HG02970 (cell line): ENCODE measurements around the gene DIAPH1.
"Not testable (repeated sequence)": the region's sequence is repeated elsewhere in the genome, so short reads cannot be mapped to it uniquely, and the experiment has no call there.

ENCODE experiments used
- ATAC-seq: cut with Tn5 transposase; IDR thresholded peaks from one replicate; pipeline ENCODE4 v1.9.1; 2021; ENCODE audit warnings: mild to moderate bottlenecking, moderate library complexity, moderate number of reproducible peaks; ENCODE audit not compliant: unreplicated experiment, low FRiP score

The DIAPH1 gene

DNA sequence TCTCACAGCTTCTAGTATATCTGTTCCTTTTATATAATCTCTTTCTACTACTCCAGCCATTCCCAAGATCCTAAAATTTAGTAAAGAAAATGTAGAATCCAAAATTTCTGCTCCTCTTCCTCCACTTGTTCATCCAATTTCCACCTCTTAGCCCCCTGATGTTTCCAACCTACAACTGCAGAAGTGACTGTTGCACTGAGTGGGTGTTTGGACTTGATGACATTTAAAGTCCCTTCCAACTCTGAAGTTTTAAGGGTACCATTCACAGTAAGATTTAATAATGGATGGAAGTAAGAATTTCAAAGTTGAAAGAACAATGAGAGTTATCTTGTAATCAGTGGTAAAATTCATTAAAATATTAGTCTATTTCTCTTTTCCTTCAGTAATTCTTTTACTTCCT, 5.5 kb downstream of the DIAPH1 start:
- no peak for ATAC-seq

DNA sequence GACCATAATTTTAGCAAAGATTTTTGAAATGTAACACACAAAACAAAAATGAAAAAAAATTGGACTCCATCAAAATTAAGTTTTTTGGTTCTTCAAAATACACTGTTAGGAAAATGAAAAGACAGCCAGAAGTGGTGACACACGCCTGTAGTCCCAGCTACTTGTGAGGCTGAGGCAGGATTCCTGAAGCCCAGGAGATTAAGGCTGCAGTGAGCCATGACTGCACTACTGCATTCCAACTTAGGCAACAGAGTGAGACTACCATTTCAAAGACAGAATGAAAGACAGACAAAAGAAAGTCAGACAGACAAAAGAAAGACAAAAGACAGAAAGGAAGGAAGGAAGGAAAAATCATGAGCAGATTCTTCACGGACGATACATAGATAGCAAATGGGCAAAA, 7.5 kb downstream of the DIAPH1 start:
- no peak for ATAC-seq

DNA sequence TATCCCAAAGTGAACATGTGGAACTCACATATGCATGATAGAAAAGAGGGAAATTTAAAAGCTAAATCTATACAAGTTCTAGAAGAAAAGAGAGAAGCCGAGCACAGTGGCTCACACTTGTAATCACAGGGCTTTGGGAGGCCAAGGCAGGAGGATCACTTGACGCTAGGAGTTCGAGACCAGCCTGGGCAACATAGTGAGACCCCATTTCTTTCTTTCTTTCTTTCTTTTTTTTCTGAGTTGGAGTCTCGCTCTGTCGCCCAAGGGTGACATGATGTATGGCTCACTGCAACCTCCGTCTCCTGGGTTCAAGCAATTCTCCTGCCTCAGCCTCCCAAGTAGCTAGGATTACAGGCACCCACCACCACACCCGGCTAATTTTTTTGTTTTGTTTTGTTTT, 8.9 kb downstream of the DIAPH1 start:
- ATAC-seq = not testable (repeated sequence)

DNA sequence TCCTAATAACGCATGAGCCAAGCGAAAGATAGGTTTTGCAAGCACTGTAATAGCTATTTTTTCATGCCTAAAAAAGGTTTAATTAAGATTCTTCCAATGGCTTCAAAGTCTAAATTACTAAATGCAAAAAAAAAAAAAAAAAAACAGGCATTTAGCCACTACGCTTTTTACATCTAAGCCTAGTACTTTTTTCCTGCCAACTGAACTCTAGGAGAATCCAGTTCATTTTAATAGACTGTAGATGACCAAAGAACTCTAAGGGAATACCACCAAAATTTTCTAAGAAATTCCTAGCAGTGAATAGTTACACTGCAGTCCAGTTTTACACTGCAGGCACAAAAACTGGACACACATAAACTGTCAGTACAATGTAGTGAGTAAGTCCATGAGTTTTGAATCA, 9.8 kb downstream of the DIAPH1 start:
- ATAC-seq = no peak

DNA sequence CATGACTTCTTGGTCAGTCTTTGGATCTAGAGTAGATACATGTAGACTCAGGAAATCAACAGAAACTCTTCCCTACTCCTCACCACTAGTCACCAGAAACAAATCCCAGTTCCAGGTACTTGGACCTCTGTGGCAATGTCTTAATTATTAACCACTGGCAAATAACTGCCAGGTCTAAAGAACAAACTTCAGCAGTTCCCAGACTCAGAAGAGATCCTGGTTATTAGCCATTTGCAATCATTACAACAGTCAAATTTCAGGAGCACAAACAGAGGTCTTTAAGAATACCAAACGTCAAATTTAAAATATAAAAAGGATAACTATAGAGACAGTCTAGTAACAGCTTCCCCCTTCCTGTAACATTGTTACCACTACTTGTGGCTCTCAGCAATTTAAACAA, 10.2 kb downstream of the DIAPH1 start:
- no peak for ATAC-seq

DNA sequence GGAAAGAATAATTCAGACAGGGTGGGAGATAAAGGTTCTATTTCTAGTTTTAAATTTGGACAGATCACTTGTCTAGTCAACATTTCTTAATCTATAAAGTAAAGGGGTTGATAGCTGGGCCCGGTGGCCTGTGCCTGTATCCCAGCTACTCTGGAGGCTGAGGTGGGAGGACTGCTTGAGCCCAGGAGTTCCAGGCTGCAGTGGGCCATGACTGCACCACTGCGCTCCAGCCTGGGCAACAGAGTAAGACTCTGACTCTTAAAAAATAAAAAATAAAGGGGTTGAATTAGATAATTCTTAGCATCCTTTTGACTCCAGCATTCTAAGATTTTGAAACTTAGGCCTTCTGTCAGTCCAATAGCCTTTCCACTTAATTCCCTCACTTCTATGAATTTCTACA, 10.8 kb downstream of the DIAPH1 start:
- ATAC-seq = no peak

DNA sequence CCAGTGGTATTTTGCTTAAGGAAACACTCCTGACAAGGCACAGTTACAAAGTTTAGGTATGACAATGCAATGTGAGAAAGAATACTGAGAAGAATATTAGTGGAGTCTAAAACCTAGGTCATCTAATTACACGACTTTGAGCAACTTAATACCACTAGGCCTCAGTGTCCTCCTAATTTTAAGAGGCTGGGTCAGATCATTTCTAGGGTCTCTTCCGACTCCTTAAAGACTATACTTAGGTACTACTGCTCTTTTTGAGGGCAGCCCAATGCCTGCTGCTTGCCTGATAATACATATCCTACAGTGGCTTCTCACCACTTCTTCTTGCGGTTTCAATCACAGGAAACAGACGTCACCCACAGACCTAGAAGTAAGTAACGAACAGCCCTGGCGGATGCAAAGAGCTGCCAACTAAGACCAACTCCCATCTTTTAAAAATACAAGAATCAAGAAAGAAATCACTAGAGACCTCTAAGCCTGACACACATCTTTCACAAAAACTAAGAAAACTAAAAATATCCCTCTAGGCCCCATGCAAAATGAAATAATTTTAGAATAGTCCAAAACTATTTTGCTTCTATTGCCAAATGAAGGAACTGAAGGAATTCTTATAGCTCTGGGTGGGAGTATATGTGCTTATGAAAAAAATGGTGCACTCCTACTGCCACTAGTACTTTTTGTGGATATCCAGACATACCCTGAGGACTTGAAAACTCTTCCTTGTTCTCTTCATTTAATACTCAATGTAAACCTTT, 13.1 kb downstream of the DIAPH1 start:
- peak; percentile 86 for ATAC-seq

DNA sequence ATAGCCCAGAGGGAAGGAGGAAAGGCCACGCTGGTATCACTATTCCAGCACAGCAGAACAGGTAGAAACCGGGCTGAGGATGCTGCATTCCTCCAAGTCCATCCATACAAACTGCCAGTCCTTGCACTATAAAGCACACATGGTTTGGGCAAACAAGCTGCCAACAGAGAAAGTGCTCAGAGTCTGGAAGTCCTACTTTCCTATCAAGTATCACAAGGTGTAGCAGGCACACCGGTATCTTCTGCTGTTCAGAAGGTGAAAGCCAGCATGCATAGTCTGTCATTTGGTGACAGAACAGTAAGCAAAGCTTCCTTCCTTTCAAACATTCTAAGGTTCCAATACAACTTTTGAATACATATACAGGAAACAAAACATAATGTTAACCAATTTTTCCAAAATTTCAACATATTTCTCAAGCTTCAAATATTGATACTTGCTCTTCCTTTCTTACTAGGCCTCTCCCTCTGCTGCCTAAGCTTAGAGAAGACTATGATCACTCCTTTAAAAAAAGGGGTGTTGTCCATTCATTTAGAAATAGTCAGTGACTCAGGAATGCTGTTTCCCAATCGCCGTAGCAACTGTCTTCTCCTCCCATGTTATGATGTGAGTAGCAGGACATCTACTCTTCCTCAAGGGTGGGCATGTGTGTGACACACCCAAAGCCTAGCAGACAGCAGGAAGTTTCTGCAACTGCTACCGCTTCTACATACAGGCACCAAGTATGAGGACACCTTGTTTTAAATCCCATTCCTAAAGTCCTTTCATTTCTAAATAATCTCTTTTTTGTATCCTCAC, 14.7 kb downstream of the DIAPH1 start:
- no peak for ATAC-seq

DNA sequence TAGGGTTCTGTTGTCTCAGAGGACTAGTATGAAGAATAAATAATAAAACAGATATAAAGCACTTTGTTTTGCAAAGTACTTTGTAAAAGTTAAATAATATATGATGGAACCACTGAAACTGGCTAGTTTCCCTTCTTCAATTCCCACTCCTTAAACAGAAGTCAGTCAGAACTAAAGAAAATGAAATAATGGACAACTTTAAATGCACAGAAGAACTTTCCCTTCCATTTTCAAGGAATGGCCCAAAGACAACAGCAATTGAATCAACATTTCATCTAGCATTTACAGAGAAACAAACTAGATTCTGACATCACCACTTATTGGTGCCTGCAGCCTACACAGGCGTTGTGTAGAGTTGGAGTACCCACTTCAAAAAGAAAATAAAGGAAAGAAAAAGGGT, 16.2 kb downstream of the DIAPH1 start:
- ATAC-seq = no peak

DNA sequence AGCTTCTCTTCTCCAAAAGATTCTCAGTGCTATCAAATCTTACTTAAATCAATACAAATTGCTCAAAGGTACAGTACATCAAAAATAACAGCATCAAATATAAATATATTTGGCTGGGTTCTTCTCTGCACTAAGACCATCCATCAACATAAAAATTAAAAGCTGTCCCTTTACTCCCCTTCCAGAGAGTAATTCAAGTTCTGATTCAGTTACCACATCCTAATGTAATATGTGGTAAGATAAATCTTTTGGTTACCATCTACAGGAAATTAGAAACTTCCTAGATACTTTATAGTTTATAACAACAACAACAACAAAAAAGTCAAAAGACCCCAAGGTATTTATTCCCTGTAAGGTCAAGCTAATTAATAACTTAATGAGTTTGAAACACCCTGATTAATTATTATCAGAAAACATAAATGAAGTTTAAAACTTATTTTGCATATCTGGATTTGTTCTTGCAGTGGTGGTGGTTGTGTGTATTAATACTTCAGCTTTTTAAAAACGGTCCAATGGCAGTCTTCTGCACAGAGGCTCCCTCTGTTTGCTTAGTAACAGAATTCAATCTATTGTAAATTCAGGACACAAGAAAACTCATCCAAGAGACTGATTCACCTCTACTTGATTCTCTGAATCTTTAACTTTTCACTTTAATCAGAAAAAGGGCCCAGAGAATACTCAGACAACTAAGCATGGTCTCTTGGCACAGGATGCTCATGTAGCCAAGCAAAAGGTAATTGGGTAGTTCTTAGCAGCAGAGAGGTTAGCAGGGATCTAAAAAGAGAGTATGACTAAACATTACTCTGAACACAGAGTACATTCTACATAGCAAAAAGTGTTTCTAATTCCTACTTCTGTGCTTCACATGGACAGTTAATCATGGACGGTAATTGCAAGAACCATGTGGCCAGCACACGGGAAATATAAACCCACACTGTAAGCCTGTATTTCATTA, 20.1 kb downstream of the DIAPH1 start:
- no peak for ATAC-seq

DNA sequence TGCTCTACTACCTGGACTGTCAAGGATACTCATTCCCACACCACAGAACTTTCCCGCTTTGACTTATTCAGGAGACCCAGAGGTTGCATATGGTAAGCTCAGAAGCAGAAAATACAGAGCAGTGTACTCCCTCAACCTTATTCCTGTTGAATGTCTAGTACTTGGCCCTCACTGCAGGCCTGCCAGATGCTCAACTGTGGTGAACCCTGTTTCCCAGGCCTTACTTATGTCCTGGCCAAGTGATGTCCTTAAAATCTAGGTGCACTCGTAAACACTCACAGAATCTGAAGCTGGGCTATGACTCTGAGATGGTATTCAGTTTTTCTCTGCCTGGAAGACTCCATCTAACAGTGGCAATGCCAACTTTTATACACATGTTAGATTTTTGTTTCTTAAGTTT, 21.0 kb downstream of the DIAPH1 start:
- ATAC-seq = no peak

DNA sequence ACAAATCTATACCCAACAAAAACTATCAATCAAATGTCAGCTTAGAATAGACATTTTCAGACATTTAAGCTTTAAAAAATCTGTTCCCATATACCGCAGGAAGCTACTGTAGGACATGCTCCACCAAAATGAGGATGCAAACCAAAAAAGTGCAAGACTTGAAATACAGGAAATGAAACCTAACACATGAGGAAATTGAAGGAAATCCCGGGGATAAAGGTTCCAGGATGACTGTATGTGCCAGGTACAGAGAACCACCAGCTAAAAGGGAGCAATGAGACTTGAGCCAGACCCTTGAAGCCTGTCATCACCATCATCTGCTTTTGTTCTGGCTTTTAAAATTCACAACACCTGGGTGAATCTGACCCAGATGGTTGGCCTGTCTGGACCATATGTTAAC, 21.4 kb downstream of the DIAPH1 start:
- no peak for ATAC-seq

DNA sequence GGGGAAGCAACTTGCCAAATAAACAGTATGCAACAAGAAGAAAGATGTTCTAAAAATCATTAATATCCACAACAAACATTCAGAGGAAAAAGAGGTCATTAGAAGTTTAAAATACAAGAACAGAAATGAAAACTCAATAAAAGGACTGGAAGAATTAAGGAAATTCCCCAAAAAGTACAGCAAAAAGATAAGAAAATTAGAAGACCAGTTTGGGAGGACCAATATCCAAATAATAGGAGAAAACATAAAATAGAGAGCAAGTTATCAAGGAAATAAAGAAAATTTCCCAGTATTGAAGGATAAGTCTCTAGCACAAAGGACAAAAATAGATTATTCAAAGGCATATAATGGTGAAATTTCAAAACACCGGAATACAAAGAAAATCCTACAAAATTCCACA, 21.9 kb downstream of the DIAPH1 start:
- no peak for ATAC-seq

DNA sequence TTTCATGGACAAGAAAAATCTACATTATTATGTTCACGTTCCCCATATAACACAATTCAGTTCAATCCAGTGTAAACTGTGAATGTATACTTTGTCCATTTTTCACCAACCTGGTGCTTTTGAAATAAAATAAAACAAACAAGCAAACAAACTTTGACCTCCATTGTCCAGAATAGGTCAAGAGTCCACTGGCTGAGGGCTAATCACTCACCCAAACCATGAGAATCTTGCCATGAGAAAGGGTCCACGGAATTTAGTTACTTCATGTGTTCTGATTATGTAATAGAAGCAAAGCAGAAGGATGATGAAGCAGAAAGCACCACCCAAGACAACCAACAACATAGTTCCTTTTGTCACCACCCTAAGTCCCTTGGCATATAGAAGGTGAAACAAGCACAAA, 28.7 kb downstream of the DIAPH1 start:
- no peak for ATAC-seq

DNA sequence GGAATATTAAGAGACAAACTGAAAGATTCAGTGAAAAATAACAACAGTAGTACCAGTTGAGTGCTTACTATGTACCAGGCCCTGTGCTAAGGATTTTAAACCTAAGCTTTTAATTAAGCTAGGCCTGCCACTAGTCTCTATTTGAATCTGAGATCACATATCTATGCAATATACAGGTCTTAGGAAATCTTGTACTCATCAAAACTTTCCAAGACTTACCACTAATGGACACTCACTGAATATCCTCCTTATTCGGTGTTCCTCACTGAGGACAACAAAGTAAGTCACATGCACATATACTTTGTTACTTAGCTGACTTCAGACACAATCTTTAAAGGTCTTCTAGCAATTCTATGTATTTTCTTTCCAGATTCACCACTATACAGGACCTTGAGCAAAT, 32.6 kb downstream of the DIAPH1 start:
- ATAC-seq = no peak

DNA sequence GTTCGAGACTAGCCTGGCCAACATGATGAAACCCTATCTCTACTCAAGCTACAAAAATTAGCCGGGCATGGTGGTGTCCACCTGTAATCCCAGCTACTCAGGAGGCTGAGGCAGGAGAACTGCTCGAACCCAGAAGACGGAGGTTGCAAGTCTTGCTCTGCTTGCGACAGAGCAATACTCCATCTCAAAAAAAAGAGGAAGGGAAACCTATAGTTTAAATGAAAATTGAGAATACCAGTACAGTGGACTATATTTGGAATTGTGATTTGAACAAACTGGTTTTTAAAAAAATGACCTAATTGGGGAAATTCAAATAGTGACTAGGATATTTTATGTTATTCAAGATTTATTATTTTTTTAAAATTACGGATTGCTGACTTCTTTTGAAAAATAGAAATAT, 33.2 kb downstream of the DIAPH1 start:
- ATAC-seq = no peak

DNA sequence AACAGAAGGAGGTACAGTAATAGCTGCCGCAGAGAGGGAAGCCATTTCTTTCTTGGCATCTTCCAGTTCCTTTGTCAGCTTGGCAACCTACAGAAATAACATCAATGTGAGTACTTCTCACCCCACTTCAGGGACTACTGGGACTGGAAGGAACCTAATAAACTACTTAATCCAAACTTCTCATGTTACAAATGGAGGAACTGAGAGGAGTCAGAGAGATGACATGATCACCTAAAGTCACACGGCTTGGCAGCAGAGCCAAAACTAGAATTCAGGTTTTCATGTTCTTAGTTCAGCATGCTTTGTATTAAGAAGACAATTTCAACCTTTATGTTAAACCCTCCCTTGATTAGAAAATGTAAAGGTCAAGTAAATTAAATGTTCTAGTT, 44.7 kb downstream of the DIAPH1 start:
- no peak for ATAC-seq

DNA sequence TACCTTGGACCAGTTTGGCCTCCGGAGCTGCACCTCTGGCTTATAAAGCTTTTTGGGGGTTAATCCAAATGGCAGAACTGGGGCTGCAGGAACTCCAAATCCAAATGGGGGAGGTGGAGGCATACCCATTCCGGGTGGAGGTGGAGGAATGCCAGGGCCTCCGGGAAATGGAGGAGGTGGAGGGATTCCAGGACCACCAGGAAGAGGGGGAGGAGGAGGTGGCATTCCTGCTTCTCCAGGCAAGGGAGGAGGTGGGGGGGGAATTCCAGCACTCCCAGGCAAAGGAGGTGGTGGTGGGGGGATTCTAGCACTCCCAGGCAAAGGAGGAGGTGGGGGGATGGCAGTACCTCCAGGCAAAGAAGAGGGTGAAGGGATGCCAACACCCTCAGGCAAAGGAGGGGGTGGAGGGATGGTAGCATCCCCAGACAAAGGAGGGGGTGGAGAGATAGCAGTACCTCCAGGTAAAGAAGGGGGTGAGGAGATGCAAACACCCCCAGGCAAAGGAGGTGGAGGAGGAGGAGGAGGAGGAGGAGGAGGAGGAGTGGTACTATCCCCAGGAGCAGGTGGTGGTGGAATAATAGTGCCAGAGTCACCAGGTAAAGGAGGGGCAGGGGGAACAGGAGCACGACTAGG, 45.2 kb downstream of the DIAPH1 start:
- no peak for ATAC-seq

DNA sequence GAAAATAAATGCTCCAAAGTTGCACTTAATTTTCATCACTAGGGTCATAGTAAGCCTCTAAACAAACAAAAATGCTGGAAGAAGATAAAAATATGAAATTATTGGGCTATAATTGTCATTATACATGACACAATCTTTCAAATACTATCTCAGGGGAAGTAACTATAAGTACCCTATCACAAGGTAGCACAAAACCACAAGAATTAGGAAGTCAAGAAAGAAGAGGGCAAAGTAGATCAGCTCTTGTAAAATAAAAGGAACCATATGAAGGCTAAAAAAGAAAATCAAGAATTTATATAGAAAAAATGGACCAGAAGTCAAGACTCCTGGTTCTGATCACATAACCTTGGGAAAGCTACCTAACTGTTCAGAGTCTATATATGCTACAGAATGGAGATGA, 48.1 kb downstream of the DIAPH1 start:
- ATAC-seq = no peak

DNA sequence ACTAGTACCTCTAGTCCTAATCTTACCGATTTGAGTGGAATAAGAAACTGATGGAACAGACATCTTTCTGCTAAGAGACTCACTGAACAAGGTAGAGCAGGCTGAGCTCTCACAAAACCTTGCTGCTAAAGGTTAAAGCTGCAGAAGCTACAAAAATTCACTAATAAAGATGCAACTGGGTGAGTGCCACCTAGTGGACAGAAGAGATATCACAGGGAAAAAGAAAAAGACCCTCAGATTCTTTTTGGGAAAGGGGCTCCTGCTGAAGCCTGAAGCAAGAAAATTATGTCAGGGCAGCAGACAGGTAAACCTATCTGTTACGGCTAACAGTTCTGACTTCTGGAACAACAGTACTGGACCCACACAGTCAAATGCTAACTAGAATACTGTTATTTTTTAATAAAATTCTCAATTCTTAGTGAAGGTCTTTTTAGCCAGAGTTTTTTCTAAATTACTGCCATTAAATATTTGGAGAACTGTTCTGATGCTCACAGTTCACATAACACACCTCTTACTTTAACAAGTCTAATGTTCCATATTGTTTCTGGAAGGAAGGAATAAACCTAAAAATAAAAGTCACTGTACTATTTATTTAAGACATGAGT, 51.2 kb downstream of the DIAPH1 start:
- ATAC-seq = no peak
